HG02763 (cell line): Measurements from ENCODE around the gene S100A5.
"Not testable (repeated sequence)": the region's sequence is repeated elsewhere in the genome, so short reads cannot be mapped to it uniquely, and the experiment has no call there.

Source experiments
- ATAC-seq: cut with Tn5 transposase; IDR thresholded peaks from one replicate; pipeline ENCODE4 v1.9.1; 2021; ENCODE audit warnings: mild to moderate bottlenecking, moderate library complexity; ENCODE audit not compliant: unreplicated experiment

Gene S100A5

DNA sequence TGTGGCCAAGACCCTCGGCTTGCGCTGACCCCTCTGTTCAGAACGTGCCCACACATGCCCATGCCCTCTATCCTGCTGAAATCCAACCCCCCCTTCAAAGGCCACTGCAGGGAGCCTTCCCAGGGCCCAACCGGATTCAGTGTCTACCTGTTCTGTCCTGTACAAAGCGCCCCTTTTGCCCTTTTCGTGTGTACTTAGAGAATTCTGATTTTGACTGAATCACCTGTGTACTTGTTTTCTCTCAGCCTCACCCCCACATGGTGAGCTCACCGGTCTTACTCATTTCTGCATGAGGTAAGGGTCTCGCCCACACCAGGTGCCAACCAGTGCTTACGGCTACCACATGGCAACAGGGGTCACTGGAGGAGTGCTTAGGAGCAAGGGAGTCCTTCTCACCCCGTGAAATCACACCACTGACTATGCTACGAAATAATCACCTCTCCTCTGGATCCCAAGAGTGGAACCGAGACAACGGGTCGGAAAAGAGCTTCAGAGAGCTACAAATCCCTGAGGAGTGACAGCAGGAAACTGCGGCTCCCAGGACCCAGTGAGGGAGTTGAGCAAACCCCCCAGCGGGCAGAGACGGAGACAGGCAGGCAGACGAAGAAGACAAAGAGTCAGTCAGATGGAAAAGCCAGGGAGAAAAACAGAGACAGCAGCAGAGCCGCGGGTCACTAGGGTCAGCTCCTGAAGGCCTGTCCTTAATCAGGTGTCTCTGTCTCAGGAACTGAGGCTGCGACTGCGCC lies 27.1 kb upstream of the S100A5 start:
- ATAC-seq: no peak

DNA sequence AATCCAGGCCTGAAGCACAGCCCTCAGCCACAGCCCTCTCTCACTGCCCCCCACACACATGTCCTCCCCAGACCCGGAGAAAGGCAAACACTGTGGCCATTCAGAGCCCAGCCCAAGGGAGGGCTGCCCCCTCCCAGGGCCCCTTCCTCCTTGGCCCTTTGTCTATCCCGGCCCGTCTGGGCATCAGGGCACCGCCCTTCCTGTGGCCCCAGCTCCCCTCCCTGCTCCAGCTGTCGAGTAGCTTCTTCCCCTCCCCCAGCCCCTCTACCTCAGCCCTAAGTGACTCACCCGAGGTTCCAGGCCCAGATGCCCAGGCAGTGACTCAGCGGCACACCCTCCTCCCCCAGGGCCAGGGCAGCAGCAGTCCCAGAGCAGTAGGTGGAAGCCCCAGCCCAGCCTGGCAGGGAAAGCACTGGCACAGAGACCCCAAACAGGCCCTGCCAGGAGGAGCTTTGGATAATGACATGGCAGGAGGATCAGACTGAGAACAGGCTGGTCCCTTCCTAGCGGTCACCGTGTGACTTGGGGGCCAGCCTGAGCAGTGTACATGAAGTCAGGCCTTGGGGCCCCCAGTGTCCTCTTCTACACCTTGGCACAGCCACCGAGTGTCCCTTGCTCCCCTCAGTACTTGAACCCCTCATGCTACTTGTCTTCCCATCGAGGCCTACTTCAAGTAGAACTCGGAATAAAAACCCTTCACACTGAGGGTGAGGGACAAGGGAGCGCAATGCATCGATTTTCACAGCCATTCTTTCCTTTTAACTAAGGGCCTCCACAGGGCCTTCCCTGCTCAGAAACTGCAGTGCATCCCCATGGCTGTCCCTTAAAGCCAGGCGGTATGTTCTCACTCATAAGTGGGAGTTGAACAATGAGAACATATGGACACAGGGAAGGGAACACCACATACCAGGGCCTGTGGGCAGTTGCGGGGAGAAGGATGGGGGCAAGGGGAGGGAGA lies 26.0 kb upstream of the S100A5 start:
- ATAC-seq: no peak

DNA sequence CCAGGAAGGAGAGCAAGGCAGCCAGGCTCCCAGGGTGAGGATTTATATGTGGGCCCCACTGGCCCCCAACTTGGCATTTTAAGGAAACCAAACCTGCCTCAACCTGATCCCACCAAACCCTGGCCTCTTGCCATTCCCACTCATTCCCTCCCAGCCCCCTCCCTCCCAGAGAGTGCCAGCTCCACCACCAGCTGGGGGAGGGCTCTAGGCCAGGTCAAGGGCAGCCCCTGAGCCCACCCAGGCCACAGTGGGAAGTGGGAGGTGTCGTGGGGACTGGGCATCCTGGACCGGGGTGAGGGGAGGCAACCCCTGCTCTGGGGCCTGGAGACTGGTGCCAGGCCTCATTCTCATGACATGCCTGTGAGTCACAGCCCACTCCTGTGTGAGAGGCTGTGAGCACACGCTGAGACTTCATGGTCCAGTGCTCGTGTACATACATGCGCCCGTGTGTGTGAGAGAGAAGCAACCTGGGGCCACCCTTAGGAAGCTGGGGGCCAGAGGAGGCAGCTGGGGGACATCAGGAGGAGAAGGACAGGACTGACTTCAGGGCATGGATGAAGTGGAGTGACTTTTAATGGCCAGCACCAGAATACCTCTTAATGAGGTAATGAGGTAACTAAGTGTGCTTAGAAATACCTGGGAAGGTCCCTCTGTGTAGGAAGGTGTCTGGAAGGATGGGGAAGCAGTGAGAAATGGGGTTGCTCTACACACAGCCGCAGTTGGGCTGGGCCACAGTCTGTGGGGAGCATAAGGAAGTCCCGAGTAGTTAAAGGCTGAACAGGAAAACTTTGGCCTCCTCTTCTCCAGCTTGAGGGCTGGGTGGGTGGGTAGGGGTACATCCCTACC lies 25.0 kb upstream of the S100A5 start, which contains the start of gene S100A2:
S100A2 (minus strand) TSS at position 316 of the 846 bp plus-strand sequence. CDS start 1,967 bp downstream, outside the sequence.
- ATAC-seq: no peak

DNA sequence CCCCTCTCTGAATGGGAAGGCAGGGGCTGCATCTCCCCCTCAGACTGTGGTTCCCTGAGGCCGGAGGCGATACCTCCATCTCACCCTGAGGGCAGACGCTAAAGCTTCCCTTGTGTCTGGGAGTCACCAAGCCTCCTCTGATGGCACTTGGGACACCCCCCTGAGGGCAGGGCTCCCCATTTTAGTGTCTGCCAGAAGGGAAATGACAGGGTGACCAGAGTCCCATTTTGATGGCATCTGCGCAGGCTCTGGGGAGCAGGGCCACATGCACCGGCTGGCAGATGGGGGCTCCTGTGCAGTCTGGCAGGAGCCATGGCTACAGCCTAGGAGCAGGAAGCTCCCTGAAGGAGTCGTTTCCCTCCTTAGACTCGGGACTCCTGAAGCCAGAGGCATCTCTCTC lies 23.3 kb upstream of the S100A5 start:
- no peak for ATAC-seq

DNA sequence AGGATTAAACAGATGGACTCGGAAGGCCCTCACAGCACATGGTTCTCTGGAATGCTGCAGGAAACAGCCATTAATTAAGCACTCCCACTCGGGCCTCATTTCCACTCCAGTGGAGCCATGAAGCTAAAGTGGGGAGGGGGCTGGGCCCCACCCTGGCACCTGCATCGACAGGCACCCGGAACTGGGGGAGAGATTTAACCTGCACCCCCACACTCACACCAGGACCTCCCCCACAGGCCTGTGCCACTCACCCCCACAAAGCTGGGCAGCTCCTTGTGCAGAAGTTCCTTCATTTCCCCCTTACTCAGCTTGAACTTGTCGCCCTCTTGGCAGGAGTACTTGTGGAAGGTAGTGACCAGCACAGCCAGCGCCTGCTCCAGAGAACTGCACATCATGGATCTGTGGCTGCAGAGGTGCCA lies 22.8 kb upstream of the S100A5 start:
- no peak for ATAC-seq

DNA sequence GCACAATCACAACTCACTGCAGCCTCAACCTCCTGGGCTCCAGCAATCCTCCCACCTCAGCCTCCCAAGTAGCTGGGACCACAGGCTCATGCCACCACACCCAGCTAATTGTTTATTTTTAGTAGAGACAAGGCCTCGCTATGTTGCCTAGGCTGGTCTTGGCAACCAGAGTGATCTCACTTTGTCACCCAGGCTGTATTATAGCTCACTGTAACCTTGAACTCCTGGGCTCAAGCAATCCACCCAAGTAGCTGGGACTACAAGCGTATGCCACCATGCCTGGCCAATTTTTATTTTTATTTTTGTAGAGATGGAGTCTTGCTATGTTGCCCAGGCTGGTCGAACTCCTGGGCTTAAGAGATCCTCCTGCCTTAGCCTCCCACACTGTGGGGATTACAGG lies 21.3 kb upstream of the S100A5 start:
- not testable (repeated sequence) for ATAC-seq

DNA sequence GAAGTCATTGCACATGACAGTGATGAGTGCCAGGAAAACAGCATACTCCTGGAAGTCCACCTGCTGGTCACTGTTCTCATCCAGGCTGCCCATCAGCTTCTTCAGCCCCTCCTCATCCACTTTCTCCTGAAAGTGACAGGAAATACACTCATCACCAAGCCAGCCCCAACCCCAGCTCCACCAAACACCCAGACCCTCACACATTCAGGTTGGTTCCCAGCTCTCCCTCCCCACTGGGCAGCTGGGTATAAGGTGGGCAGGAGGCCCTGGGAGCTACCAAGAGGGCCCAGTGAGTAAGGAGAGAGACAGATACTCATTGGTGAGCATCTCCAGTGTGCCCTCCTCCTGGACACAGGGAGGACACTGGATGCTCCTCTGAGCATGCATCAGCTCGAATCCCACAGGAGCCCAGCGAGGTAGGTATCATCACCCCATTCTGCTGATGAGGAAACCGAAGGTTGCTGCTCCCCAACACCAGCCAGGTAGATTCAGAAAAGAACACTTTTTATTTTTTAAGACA lies 20.8 kb upstream of the S100A5 start:
- no peak for ATAC-seq

DNA sequence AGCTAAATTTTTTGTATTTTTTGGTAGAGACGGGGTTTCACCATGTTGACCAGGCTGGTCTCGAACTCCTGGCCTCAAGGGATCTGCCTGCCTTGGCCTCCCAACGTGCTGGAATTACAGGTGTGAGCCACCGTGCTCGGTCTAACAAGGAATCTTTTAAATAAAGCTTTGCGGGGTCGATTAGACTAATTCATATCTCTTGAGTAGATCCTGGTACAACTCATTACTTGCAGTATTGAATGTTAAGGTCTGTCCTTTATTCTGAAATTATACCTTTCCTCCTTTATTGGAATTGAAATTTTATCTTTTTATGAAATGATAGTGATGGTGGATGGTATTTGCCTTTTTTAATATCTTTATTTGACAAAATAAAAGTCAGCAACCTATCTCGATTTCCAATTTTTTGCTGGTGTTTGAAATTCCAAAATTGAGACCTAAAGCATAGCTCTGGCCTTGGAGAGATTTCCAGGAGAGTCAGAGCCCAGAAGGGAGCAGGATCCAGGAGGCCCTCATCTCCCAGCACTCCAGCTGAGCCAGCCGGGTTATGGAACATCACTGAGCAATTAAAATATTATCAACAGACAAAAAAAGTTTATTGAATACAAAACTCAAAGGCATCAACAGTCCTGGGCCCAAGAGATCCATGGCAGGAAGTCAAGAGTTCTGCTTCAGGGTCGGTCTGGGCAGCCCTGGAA lies 20.2 kb upstream of the S100A5 start:
- ATAC-seq: no peak

DNA sequence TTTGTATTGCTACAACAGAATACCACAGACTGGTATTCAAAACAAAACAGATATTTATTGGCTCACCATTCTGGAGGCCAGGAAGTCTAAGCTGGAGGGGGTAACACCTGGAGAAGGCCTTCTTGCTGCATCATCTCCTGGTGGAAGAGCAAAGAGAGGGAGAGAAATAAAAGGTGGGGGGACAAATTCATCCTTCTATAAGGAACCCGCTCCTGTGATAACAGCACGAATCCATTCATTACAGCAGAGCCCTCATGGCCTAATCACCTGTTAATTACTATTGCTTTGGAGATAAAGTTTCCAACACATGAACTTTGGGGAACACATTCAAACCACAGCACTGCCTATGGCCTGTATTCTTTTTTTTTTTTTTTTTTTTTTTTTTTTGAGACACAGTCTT lies 19.5 kb upstream of the S100A5 start:
- ATAC-seq: no peak

DNA sequence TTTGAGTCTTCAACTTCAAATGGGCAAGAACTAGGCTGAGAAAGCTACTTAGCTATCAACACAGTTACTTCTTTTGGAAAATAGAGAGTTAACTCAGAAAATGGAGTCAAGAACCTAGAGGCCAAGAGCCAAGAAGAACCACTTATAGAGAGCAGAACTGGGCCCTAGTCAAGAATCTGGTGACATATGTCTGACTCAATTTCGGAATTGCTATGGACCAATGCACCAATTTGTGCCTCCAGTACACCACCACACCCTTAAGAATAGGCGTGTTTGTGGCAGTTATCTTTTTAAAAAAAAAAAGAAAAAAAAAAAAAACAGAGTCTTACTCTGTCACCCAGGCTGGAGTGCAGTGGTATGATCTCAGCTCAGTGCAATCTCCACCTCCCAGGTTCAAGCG lies 17.1 kb upstream of the S100A5 start:
- ATAC-seq: no peak

DNA sequence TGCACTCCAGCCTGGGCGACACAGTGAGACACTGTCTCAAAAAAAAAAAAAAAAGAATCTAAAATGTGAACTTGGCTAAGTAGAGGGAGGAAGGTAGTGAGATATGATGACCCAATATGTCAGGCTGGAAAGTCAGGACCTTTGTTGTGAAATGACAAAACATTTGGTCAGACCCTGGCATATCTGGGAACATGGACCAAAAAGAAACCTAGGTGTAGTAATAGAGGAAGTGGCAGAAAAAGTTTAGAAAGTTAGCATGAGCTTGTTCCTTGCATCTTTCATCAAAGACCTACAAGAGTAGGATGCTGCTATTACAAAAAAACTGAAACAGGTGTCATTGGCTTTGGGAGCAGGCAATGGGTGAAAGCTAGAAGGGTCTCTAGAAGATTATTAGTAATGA lies 15.6 kb upstream of the S100A5 start:
- no peak for ATAC-seq

DNA sequence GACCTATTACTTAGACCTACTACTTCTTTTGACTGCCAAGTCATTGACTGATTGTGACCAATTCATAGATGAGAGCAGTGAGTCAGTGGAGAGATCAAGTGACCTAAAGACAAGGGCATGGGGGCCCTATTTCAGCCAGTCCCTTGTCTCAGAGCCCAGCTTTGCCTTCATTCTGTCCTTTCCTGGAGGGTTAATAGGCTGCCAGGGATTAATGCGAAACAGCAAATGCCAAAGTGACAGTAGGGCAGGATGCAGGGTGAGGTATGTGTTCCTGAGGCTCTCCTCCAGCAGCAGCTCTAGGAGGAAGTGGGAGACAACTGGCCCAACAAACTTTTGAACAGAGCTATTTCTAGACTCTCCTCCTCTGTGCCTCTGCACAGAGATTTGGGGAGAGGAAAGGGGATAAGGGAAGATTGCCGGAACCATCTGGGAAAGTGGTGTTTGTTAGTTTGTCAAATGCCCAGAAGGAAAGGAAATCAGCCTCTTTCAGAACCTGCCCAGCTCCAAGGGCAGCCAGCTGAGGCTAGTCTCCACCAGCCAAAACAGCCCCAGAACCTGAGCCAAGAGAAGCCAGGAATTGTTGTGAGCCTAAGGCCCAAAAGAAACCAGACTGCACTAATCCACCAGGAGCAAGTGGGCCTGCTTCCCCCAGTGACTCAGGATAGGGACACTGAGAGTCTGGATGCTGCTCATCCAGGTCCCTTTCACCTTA lies 13.3 kb upstream of the S100A5 start:
- ATAC-seq: no peak

DNA sequence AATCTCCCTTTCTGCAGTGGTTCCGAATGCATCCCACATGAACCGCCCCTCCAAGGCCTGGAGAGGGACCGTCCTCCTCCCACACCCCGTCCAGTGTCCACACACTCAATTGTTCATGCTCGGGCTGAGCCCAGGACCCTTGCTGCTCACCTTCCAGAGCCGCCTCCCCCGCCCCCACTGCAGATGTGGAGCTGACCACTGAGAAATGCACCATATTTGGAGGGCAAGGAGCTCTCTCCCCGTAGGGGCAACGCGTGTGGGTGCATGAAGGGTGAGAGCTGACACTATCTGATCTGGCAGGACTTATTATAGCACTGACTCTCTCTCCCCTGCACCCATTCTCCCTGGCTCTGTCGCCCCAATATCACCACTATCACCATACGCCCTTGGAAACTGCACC lies 12.4 kb upstream of the S100A5 start:
- ATAC-seq: no peak

DNA sequence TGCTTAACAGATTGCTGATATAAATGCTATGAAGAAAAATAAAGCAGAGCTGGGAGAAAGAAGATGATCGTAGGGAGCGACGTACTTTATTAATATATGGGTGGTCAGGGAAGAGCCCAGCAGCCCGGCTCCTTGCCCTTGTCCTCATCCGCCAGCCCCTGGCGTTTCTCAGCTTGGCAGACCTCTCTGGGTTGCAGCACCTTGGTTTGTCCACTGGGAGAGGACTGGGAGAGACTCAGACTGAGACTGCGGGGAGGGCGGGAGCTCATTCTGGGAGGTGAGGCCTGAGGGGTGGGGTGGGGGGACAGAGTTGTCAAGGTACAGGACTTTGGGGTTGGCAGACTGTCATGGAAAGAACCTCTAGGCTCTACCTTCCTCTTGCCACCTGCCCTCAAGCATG lies 11.6 kb upstream of the S100A5 start:
- ATAC-seq: no peak

DNA sequence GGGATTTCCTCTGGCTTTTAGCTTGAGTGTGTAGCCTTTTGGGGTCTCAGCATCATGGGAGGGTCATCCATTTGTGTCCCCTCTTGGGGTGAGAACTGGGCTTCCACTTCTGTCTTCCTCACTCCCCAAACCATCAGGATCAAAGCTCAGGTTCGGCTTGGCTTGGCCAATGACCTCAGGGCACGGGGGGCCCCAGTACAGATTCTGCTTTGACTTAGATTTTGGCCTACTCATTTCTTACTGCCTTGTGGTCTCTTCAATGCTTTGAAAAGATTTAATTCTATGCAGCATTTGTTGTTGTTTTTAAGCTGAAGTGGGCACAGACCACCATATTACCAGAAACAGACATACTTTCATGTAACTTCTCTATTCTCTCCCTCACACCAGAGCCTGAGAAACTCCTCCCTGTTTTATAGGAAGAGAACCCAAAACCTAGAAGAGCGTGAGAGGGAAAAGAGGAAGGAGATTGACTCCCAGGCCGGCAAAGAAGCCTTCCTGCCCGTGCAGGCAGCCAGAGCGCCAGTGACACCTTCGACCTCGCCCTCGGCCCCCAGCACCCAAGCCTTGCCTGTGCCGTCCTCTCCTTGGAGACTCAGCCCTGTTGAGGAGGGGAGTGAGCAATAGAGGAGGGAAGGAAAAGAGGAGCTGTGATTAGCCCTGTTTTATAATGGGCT lies 10.2 kb upstream of the S100A5 start:
- ATAC-seq: no peak

DNA sequence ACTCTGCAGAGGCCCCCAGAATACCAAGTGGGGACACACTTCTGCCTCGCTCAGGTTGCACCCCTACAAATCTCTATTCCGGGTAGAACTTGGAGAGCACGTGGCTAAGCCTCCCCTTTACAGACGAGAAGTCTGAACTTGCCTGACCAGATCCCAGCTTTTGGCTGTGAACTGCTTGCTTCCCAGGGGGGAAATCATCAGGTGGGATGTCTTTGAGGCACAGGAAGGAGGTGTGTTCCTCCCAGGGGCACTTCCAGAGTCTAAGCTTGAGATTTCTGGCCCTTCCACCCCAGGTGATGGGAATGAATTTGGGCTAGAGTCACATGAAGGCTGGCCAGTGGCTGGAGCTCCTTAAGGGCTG lies 9.6 kb upstream of the S100A5 start:
- ATAC-seq: no peak

DNA sequence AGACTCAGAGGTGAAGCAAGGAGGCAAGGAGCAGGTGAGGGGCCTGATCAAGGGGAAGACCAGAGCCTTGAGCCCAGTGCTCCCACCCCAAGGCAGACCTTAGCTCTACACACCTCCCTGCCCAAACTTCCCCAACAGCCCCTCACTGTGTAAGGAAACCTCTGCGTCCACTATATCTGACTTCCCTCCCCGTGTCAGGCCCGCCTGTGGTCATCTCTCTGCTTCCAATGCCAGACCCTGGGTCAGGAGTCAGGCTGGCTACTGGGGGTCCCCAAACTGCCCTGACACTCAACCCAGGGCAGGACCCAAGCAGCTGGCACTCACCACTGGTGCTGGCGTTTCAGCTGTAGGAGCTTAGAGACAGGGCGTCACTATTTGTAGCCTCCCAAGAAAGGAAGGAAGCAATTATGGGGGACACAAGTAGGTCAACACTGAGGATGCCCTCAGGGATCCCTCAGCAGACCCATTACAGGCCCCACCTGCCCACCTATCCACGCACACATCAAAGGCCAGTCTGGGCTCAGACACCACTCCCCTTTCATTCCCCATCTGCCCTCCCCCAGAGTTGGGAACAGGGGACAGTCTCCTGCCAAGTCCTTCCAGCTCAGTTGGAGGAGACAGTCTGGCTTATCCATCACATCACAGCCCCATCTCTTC lies 9.1 kb upstream of the S100A5 start:
- ATAC-seq: no peak
